H9 (cell line): ENCODE measurements around the gene TUBA1A. TPM values are rescaled to one million over a fixed set of nuclear protein-coding genes. Genes with fewer than 3 reads are reported as not detected.

Source experiments
- DNase-seq: peaks from one replicate; pipeline ENCODE4 v3.0.0-alpha.2; 2017
- H2AFZ ChIP-seq: one replicate; pipeline ENCODE4 v1.6.1; 2013; ENCODE audit warnings: mild to moderate bottlenecking, low read length, control low read depth, moderate library complexity
- H2AK5ac ChIP-seq: 2 replicates; pipeline ENCODE4 v1.6.1; 2013; ENCODE audit warnings: low read length, control low read depth, mixed read lengths; ENCODE audit not compliant: insufficient read length
- H2BK120ac ChIP-seq: one replicate; pipeline ENCODE4 v1.6.1; 2013; ENCODE audit warnings: low read depth, mild to moderate bottlenecking, low read length, control low read depth, inconsistent platforms; ENCODE audit not compliant: poor library complexity, severe bottlenecking
- H2BK12ac ChIP-seq: 2 replicates; pipeline ENCODE4 v1.6.1; 2013; ENCODE audit warnings: low read length, control low read depth, mixed read lengths, low read depth; ENCODE audit not compliant: insufficient read length
- H2BK15ac ChIP-seq: 2 replicates; pipeline ENCODE4 v1.6.1; 2013; ENCODE audit warnings: low read depth, low read length, control low read depth
- H2BK20ac ChIP-seq: one replicate; pipeline ENCODE4 v1.6.1; 2013; ENCODE audit warnings: low read depth, mild to moderate bottlenecking, low read length, control low read depth, inconsistent platforms; ENCODE audit not compliant: poor library complexity, severe bottlenecking
- H2BK5ac ChIP-seq: 2 replicates; pipeline ENCODE4 v1.6.1; 2013; ENCODE audit warnings: low read length, control low read depth, mixed read lengths; ENCODE audit not compliant: insufficient read length
- H3K14ac ChIP-seq: 2 replicates; pipeline ENCODE4 v1.6.1; 2013; ENCODE audit warnings: low read length, control low read depth; ENCODE audit not compliant: insufficient read depth
- H3K18ac ChIP-seq: 2 replicates; pipeline ENCODE4 v1.6.1; 2013; ENCODE audit warnings: low read depth, mild to moderate bottlenecking, mixed read lengths, low read length, control low read depth; ENCODE audit not compliant: insufficient read length
- H3K23ac ChIP-seq: 2 replicates; pipeline ENCODE4 v1.6.1; 2013; ENCODE audit warnings: low read length, control low read depth, mixed read lengths, low read depth; ENCODE audit not compliant: insufficient read length
- H3K23me2 ChIP-seq: 2 replicates; pipeline ENCODE4 v1.6.1; 2013; ENCODE audit warnings: low read depth, mild to moderate bottlenecking, mixed read lengths, low read length, control low read depth; ENCODE audit not compliant: insufficient read length, poor library complexity, severe bottlenecking
- H3K27ac ChIP-seq: 2 replicates; pipeline ENCODE4 v1.5.1; 2013; ENCODE audit warnings: low read length, control low read depth, mixed read lengths, low read depth; ENCODE audit not compliant: insufficient read length
- H3K27me3 ChIP-seq: 2 replicates; pipeline ENCODE4 v1.6.1; 2013; ENCODE audit warnings: low read length, control low read depth, inconsistent platforms; ENCODE audit not compliant: insufficient read depth
- H3K4ac ChIP-seq: 2 replicates; pipeline ENCODE4 v1.6.1; 2013; ENCODE audit warnings: low read depth, mild to moderate bottlenecking, control low read depth, inconsistent platforms, low read length, moderate library complexity
- H3K4me1 ChIP-seq: 2 replicates; pipeline ENCODE4 v1.6.1; 2013; ENCODE audit warnings: low read length, control low read depth, inconsistent platforms; ENCODE audit not compliant: insufficient read depth
- H3K4me2 ChIP-seq: 2 replicates; pipeline ENCODE4 v1.6.1; 2013; ENCODE audit warnings: low read length, control low read depth, mixed read lengths; ENCODE audit not compliant: insufficient read length, insufficient read depth
- H3K56ac ChIP-seq: 2 replicates; pipeline ENCODE4 v1.6.1; 2013; ENCODE audit warnings: low read depth, mild to moderate bottlenecking, mixed read lengths, low read length, control low read depth; ENCODE audit not compliant: insufficient read length
- H3K79me1 ChIP-seq: 2 replicates; pipeline ENCODE4 v1.6.1; 2013; ENCODE audit warnings: low read depth, mild to moderate bottlenecking, moderate library complexity, low read length, control low read depth, inconsistent platforms; ENCODE audit not compliant: insufficient read depth, poor library complexity, severe bottlenecking
- H3K79me2 ChIP-seq: 2 replicates; pipeline ENCODE4 v1.6.1; 2013; ENCODE audit warnings: low read length, control low read depth, inconsistent platforms; ENCODE audit not compliant: insufficient read depth
- H3K9ac ChIP-seq: 2 replicates; pipeline ENCODE4 v1.6.1; 2013; ENCODE audit warnings: low read length, control low read depth, mixed read lengths; ENCODE audit not compliant: insufficient read length; ENCODE audit errors: extremely low read depth
- H3K9me3 ChIP-seq: one replicate; pipeline ENCODE4 v1.6.1; 2013; ENCODE audit warnings: low read depth, low read length, inconsistent platforms; ENCODE audit not compliant: control insufficient read depth
- H3T11ph ChIP-seq: one replicate; pipeline ENCODE4 v1.6.1; 2013; ENCODE audit warnings: mild to moderate bottlenecking, low read length, control low read depth, inconsistent platforms
- H4K20me1 ChIP-seq: one replicate; pipeline ENCODE4 v1.6.1; 2013; ENCODE audit not compliant: control insufficient read depth, insufficient read length, insufficient read depth
- H4K5ac ChIP-seq: 2 replicates; pipeline ENCODE4 v1.6.1; 2013; ENCODE audit warnings: low read depth, mild to moderate bottlenecking, mixed read lengths, low read length, control low read depth; ENCODE audit not compliant: insufficient read length
- H4K8ac ChIP-seq: replicated peaks from 2 replicates; pipeline ENCODE4 v1.6.1; 2013; ENCODE audit warnings: low read length, control low read depth, mixed read lengths, low read depth; ENCODE audit not compliant: insufficient read length
- H4K91ac ChIP-seq: 2 replicates; pipeline ENCODE4 v1.6.1; 2013; ENCODE audit warnings: low read depth, mild to moderate bottlenecking, moderate library complexity, mixed read lengths, low read length, control low read depth; ENCODE audit not compliant: insufficient read length
- H3K27ac Mint-ChIP-seq, 3 experiments: 2 replicates in 2 of 3; 3 replicates in 1 of 3; pipeline ENCODE4 v1.8.0; 2020 to 2021; ENCODE audit warnings: mixed read lengths in 3 of 3, mild to moderate bottlenecking in 1 of 3, moderate library complexity in 1 of 3
- H3K27me3 Mint-ChIP-seq: 2 replicates; pipeline ENCODE4 v1.8.0; 2021; ENCODE audit warnings: low read depth, mild to moderate bottlenecking, moderate library complexity, mixed read lengths
- H3K36me3 Mint-ChIP-seq, 3 experiments: 2 replicates in 2 of 3; 3 replicates in 1 of 3; pipeline ENCODE4 v1.8.0; 2020 to 2021; ENCODE audit warnings: low read depth in 3 of 3, mixed read lengths in 3 of 3; ENCODE audit not compliant: insufficient read depth in 1 of 3
- H3K4me1 Mint-ChIP-seq, 2 experiments: 2 replicates each; pipeline ENCODE4 v1.8.0; 2020; ENCODE audit warnings: mixed read lengths in 2 of 2
- H3K4me3 Mint-ChIP-seq, 2 experiments: 2 replicates in 1 of 2; 3 replicates in 1 of 2; pipeline ENCODE4 v1.8.0; 2020 to 2021; ENCODE audit warnings: mild to moderate bottlenecking in 2 of 2, mixed read lengths in 2 of 2, moderate library complexity in 1 of 2
- H3K9me3 Mint-ChIP-seq, 2 experiments: 2 replicates in 1 of 2; 3 replicates in 1 of 2; pipeline ENCODE4 v1.8.0; 2020; ENCODE audit warnings: mild to moderate bottlenecking in 2 of 2, mixed read lengths in 2 of 2, moderate library complexity in 1 of 2
- CTCF ChIP-seq: fragments of 200-600 bp; sonication (generic); conservative IDR thresholded peaks from 3 replicates; pipeline ENCODE4 v1.8.0; 2021; ENCODE audit warnings: antibody characterized with exemption, mild to moderate bottlenecking
- total RNA-seq: library from RNA; stranded (reverse); gene quantifications from 2 replicates; pipeline ENCODE4 v1.2.1, GENCODE V29; 2021

The TUBA1A gene
- total RNA-seq, 1 experiment from 2014 or later: 149 TPM

- Mint-ChIP-seq H3K36me3 (no peaks in the 10 kb centered on the region), H3K4me3 (no peak overlapping the region), H3K27ac (no peak overlapping the region), H3K4me1 (no peaks in the 10 kb centered on the region), H3K27me3 (peaks cover 4% of the 10 kb centered on the region), H3K9me3 (no peaks in the 10 kb centered on the region)
- no peak overlapping the region for H3K4ac ChIP-seq
- H3K9me3 ChIP-seq: no peaks in the 10 kb centered on the region
- no peaks in the 10 kb centered on the region for H3K23me2 ChIP-seq
- H3T11ph ChIP-seq: no peak overlapping the region
- no peak overlapping the region for H3K27ac ChIP-seq
- H3K4me2 ChIP-seq: no peak overlapping the region
- no peak overlapping the region for H2BK15ac ChIP-seq
- no peak overlapping the region for H2BK120ac ChIP-seq
- H3K9ac ChIP-seq: no peak overlapping the region
- no peak overlapping the region for H4K91ac ChIP-seq
- H2BK20ac ChIP-seq: no peak overlapping the region
- H3K14ac ChIP-seq: no peak overlapping the region
- H3K79me2 ChIP-seq: no peaks in the 10 kb centered on the region
- no peak for DNase-seq
- no peak overlapping the region for H2BK5ac ChIP-seq
- H3K18ac ChIP-seq: no peak overlapping the region
- no peaks in the 10 kb centered on the region for H3K27me3 ChIP-seq
- no peaks in the 10 kb centered on the region for H4K20me1 ChIP-seq
- H2AK5ac ChIP-seq: no peak overlapping the region
- H2AFZ ChIP-seq: no peak overlapping the region
- no peaks in the 10 kb centered on the region for H3K4me1 ChIP-seq
- no peaks in the 10 kb centered on the region for H3K79me1 ChIP-seq
- TF ChIP-seq CTCF: no peak
- H3K56ac ChIP-seq: no peak overlapping the region
- no peak overlapping the region for H4K5ac ChIP-seq
- no peak overlapping the region for H4K8ac ChIP-seq
- H2BK12ac ChIP-seq: no peak overlapping the region
- H3K23ac ChIP-seq: no peak overlapping the region
Measured at GRCh38 chr12:49170924-49171323, 18.0 kb downstream of the TUBA1A start.
